A549 treated with Hydrocortisone at 1 μM for 4 hours (cell line): ENCODE results near the gene TRAPPC14. TPM values are rescaled to one million over a fixed set of nuclear protein-coding genes. Genes with fewer than 3 reads are reported as not detected.

Experiments used
- total RNA-seq: library from RNA; stranded (reverse); fragments of 200-300 nt; extraction: Qiagen RNA extraction; gene quantifications from 5 replicates; pipeline ENCODE4 v1.2.3, GENCODE V29; 2022

TRAPPC14 gene, protein sequence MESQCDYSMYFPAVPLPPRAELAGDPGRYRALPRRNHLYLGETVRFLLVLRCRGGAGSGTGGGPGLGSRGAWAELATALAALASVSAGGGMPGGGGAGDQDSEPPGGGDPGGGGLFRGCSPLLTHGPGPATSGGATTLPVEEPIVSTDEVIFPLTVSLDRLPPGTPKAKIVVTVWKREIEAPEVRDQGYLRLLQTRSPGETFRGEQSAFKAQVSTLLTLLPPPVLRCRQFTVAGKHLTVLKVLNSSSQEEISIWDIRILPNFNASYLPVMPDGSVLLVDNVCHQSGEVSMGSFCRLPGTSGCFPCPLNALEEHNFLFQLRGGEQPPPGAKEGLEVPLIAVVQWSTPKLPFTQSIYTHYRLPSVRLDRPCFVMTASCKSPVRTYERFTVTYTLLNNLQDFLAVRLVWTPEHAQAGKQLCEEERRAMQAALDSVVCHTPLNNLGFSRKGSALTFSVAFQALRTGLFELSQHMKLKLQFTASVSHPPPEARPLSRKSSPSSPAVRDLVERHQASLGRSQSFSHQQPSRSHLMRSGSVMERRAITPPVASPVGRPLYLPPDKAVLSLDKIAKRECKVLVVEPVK
- total RNA-seq = 9.0 to 13.9 TPM (median 13.0 TPM) in 5 replicates

GRCh38 chr7:100158229-100159098, at the start of gene TRAPPC14:
TRAPPC14 (minus strand) TSS chr7:100158723; CDS start chr7:100158499, 224 bp downstream.

DNA sequence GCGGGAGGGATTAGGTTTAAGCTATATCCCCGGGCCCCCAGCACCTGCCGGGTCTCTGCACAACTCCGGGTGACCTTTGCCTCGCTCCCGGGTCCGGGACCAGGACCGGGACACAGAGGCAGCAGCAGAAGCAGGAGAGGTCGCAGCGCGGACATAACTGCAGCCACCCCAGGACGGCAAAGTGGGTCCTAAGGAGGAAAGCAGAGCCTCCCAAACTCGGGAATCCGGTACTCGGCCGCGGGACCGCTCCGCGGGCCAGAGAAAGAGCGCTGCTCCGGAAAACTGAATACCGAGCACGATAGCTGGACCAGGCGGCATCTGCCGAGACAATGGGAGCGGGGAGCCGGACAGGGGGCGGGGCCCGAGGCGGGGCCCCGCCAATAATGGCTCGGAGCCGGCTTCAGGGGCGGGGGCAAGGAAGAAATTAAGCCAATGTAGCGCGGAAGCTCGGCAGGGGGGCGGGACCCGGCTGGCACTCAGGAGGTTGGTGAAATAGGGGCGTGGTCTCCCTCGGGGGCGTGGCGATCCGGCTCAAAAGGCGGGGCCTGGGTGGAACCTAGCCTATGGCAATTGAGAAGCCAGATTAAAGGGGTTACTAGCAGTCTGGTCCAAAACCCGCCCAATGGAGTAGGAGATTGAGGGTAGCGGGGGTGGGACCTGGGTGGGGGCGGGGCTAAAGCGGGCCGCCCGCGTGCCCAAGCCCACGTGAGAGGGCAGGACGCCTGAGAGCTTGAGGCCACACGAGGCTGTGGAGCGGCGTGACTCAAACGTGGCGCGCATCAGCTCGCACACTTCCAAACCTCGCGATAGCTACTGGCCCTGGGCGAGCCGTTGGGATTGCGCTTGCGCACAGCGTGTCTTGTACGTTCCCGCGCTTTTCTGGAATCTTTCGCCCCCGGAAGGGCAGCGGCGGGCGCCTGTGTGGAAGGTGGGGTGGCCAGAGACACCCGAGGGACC, 18.8 kb upstream of the TRAPPC14 start, which contains the start of the genes GPC2 and STAG3:
GPC2 (minus strand) TSS at position 337 of the 957 bp plus-strand sequence; CDS start at position 155, 182 bp downstream.
STAG3 (plus strand) TSS at position 874 of the 957 bp plus-strand sequence. CDS start 2,639 bp downstream, outside the sequence.

DNA sequence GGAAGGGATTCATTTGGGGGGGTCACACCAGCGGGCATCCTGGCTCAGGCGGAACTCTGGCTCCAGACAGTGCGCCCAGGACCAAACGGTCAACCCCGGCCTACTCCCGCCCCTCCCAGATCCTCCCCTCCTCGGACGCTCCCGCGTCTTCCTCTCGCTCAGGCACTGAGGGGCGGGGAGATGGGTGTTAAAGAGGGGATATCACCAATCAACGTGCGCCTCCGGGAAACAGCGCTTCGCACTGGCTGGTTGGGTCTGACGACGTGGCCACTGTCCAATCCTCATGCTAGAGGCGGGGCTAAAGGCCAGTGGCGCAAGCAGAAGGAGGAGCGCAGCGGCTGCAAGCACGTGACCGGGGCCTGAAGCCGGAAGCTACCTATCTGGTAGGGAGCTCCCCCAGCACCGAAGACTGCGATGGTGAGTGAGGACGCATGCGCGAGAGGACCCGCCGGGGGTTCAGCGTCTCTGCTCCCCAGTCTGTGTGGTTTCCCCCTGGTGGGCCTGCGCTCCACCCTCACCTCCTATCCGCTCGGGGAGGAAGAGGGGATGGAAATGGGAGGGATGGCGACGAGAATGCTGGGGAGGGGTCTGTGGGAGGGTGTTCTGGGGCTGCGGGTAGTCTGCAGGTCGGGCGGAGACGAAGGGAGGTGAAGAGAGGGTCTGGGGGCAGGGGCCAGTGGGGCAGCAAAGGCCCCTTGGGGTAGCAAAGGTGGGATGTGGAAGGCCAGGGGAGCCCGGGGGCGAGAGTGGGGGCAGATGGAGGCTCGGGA, 9.8 kb downstream of the TRAPPC14 start, which contains the start of gene LAMTOR4:
LAMTOR4 (plus strand) TSS at position 360 of the 770 bp plus-strand sequence; CDS start at position 415, 55 bp downstream.

DNA sequence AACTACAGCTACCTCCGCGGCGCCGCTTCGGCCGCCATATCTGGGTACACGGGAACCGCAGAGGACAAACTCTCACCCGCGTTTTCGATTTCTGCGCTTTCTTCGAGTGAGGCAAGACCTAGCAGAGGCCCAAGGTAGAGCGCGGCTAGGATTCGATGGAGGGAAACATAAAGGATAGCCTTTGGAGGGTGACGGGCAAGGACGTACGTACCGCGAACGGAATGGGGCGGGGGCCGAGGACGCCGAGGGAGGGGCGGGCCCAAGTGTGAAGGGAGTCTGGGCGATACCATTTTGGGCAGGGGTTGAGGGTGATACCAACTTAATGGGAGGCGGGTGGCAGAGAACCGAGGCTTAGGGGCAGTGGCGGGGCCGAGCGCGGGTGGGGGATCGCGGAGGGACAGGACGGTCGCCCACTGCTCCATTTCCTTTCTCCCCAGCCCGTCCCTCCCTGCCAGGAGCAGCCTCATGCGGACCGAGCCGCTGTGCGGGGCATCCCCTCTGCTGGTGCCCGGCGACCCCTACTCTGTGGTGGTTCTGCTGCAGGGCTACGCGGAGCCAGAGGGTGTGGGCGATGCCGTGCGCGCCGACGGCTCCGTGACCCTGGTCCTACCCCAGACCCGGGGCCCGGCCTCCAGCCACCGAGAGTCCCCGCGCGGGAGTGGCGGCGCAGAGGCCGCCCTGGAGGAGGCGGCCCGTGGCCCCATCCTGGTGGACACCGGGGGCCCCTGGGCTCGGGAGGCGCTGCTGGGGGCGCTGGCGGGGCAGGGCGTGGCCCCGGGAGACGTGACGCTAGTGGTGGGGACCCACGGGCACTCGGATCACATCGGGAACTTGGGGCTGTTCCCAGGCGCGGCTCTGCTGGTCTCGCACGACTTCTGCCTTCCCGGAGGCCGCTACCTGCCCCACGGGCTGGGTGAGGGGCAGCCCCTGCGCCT, 31.3 kb downstream of the TRAPPC14 start, which contains the start of gene MBLAC1:
MBLAC1 (plus strand) TSS at position 37 of the 935 bp plus-strand sequence; CDS start at position 466, 429 bp downstream.

DNA sequence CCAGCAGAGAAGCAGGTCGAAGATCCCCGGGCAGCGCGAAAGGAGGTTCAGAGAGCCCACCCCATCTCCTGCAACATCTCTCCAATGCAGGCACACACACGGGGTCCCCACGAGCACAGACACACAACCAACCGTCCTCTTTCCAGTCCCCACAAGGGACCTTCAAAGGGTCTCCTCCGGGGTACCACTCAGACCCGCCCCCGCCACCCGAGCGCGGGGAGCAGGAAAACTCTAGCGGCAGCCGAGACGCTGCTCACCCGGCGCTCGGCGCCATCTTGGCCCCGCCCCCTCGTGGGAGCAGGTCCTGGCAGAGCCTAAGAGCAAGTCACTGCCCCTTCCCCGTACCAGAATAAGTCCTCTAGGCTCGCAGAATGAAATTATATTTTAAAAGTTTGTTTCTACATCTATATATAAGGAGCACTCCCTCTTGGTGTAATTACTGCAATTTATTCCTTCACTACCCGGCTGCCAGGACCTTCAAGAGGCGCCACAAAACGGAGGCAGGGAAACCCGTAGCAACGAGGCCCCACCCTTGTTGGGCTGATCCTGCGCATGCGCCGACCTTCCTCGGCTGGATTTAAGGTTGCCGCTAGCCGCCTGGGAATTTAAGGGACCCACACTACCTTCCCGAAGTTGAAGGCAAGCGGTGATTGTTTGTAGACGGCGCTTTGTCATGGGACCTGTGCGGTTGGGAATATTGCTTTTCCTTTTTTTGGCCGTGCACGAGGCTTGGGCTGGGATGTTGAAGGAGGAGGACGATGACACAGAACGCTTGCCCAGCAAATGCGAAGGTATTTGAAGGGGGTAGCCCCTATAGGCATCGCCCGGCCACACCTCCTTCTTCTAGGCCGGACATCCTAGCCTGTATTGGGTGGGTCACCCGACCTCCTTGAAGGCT, 39.2 kb downstream of the TRAPPC14 start, which contains the start of the genes CNPY4 and TAF6:
CNPY4 (plus strand) TSS at position 563 of the 898 bp plus-strand sequence; CDS start at position 674, 111 bp downstream.
TAF6 (minus strand) TSS at position 287 of the 898 bp plus-strand sequence. CDS start 5,149 bp downstream, outside the sequence.

Other genes with a start within 250 kb of the TRAPPC14 start
- 24.9 to 30.2 TPM (median 26.4 TPM) in 5 replicates for gene TRIM4, start 239.2 kb downstream of the TRAPPC14 start, total RNA-seq
- gene GJC3, start 229.1 kb downstream of the TRAPPC14 start, total RNA-seq = 0.16 TPM in 1 of 5 replicates, not detected in the others
- gene AZGP1, start 182.7 kb downstream of the TRAPPC14 start, total RNA-seq = not detected in 5 replicates
- 7.0 to 11.8 TPM (median 10.2 TPM) in 5 replicates for gene ZKSCAN1, start 143.1 kb downstream of the TRAPPC14 start, total RNA-seq
- 10.2 to 12.5 TPM (median 11.2 TPM) in 5 replicates for gene ZSCAN21, start 108.9 kb downstream of the TRAPPC14 start, total RNA-seq
- 18.0 to 25.2 TPM (median 21.2 TPM) in 5 replicates for gene ZNF3, start 77.0 kb downstream of the TRAPPC14 start, total RNA-seq
- 151 to 186 TPM (median 173 TPM) in 5 replicates for gene COPS6, start 69.8 kb downstream of the TRAPPC14 start, total RNA-seq
- gene MCM7, start 57.3 kb downstream of the TRAPPC14 start, total RNA-seq = 224 to 240 TPM (median 235 TPM) in 5 replicates
- gene AP4M1, start 57.1 kb downstream of the TRAPPC14 start, total RNA-seq = 13.6 to 16.3 TPM (median 14.9 TPM) in 5 replicates
- 61.2 to 74.5 TPM (median 65.1 TPM) in 5 replicates for gene TAF6, start 39.4 kb downstream of the TRAPPC14 start, total RNA-seq
- 9.1 to 12.2 TPM (median 10.7 TPM) in 5 replicates for gene CNPY4, start 39.1 kb downstream of the TRAPPC14 start, total RNA-seq
- 2.1 to 3.3 TPM (median 3.1 TPM) in 5 replicates for gene MBLAC1, start 31.8 kb downstream of the TRAPPC14 start, total RNA-seq
- 134 to 208 TPM (median 177 TPM) in 5 replicates for gene LAMTOR4, start 9.8 kb downstream of the TRAPPC14 start, total RNA-seq
- gene GAL3ST4, start 9.9 kb upstream of the TRAPPC14 start, total RNA-seq = 0.06 to 0.12 TPM (median 0.08 TPM) in 5 replicates
- gene GPC2, start 18.7 kb upstream of the TRAPPC14 start, total RNA-seq = 0.60 to 1.1 TPM (median 0.95 TPM) in 5 replicates
- gene STAG3, start 19.2 kb upstream of the TRAPPC14 start, total RNA-seq = 0.07 to 0.52 TPM (median 0.15 TPM) in 5 replicates
- gene PVRIG, start 61.2 kb upstream of the TRAPPC14 start, total RNA-seq = 0.05 TPM in 1 of 5 replicates, not detected in the others
- gene SPDYE3, start 149.0 kb upstream of the TRAPPC14 start, total RNA-seq = not detected in 5 replicates
- 21.9 to 28.9 TPM (median 27.4 TPM) in 5 replicates for gene PILRB, start 199.4 kb upstream of the TRAPPC14 start, total RNA-seq
- gene PILRA, start 214.8 kb upstream of the TRAPPC14 start, total RNA-seq = 3.3 to 5.4 TPM (median 5.2 TPM) in 5 replicates